Body of pancreas (tissue), 4 donors: ENCODE measurements around the gene AFG3L2. TPM values are rescaled to one million over a fixed set of nuclear protein-coding genes. Genes with fewer than 3 reads are reported as not detected.

ENCODE experiments used
- ATAC-seq: fragments of 150-250 bp; one replicate; pipeline ENCODE4 v1.9.1; 2016
- DNase-seq, 4 donors: peaks; one replicate each; pipeline ENCODE4 v3.0.0-alpha.2; 2019
- H3K27ac ChIP-seq, 4 donors: fragments of 200-600 bp; sonication (generic); 1 replicate in 3 of 4; 2 replicates in 1 of 4; pipeline versions ENCODE4 v1.5.1 to v1.6.1; 2016 to 2019; ENCODE audit warnings: mild to moderate bottlenecking in 1 of 4, mixed read lengths in 1 of 4, moderate library complexity in 1 of 4
- H3K27me3 ChIP-seq, 2 donors: fragments of 200-600 bp; sonication (generic); one replicate each; pipeline ENCODE4 v1.6.0; 2016; ENCODE audit warnings: mild to moderate bottlenecking in 1 of 2
- H3K36me3 ChIP-seq, 2 donors: fragments of 200-600 bp; sonication (generic); replicated peaks in 1 of 2; 2 replicates each; pipeline ENCODE4 v1.5.1; 2016; ENCODE audit warnings: low read depth in 2 of 2; ENCODE audit not compliant: insufficient read depth in 1 of 2
- H3K4me1 ChIP-seq: fragments of 200-600 bp; sonication (generic); one replicate; pipeline ENCODE4 v1.6.0; 2016
- H3K4me3 ChIP-seq, 2 donors: fragments of 200-600 bp; sonication (generic); 1 replicate in 1 of 2; 2 replicates in 1 of 2; pipeline ENCODE4 v1.5.1; 2016 to 2019
- H3K9me3 ChIP-seq, 3 donors: fragments of 200-600 bp; sonication (generic); 1 replicate in 2 of 3; 2 replicates in 1 of 3; pipeline ENCODE4 v1.5.1; 2016
- CTCF ChIP-seq, 7 experiments: fragments of 450-650 bp in 4 of 7; fragments of 200-600 bp in 3 of 7; sonication (generic) in 3 of 7; IDR thresholded peaks; one replicate each; pipeline ENCODE4 v1.5.1; 2016 to 2019; ENCODE audit warnings: antibody characterized with exemption in 7 of 7
- POLR2A ChIP-seq, 3 donors: fragments of 450-650 bp; IDR thresholded peaks; one replicate each; pipeline ENCODE4 v1.6.1; 2016; ENCODE audit warnings: antibody characterized with exemption in 3 of 3, mild to moderate bottlenecking in 2 of 3
- WGBS, 2 donors: methylation state at CpG; one replicate each; pipeline ENCODE4 v1.1.5; 2017; 5-methylcytosine and 5-hydroxymethylcytosine counted together
- intact Hi-C: fragments of 100-400 bp; cut with DNase I; formaldehyde crosslinking; loops from one replicate; pipeline ENCODE4 v1.15.1; 2023
- total RNA-seq, 2 donors: library from RNA; depleted of rRNA; stranded (reverse); fragments of >200 nt; gene quantifications; one replicate each; pipeline ENCODE4 v1.1.0, GENCODE V29; 2016

Gene AFG3L2
- total RNA-seq, 2 donors from 2014 or later: 30.4 to 33.6 TPM

GRCh38 chr18:12406371-12407111 is 29.5 kb upstream of the AFG3L2 start:
- H3K4me1 ChIP-seq: peaks cover 15% of the 10 kb centered on the region
- H3K36me3 ChIP-seq: no peaks in the 10 kb centered on the region
- no peaks in the 10 kb centered on the region for H3K27me3 ChIP-seq
- 71 to 74% methylated on average over 19 of the region's 19 CpGs for whole genome bisulfite sequencing, 2 donors
- no peaks in the 10 kb centered on the region for H3K9me3 ChIP-seq
- TF ChIP-seq CTCF (IDR thresholded peaks at IDR 0.05) (no peak), POLR2A (IDR thresholded peaks at IDR 0.05) (no peak)
- intact Hi-C loops: no loop called here
- H3K4me3 ChIP-seq: no peak overlapping the region
- DNase-seq (no peak), ATAC-seq (no peak)
- H3K27ac ChIP-seq: no peak overlapping the region

- intact Hi-C loops: no loop called here
- ATAC-seq: no peak
- Histone ChIP-seq H3K4me3 (no peak overlapping the region), H3K27me3 (no peaks in the 10 kb centered on the region), H3K4me1 (peaks cover 15% of the 10 kb centered on the region), H3K27ac (no peak overlapping the region), H3K36me3 (no peaks in the 10 kb centered on the region), H3K9me3 (no peaks in the 10 kb centered on the region)
- no peak for TF ChIP-seq POLR2A (IDR thresholded peaks at IDR 0.05)
- TF ChIP-seq CTCF (IDR thresholded peaks at IDR 0.05): no peak
- WGBS, 2 donors: 72 to 76% methylated on average over 3 of the region's 3 CpGs
- DNase-seq: no peak
Measured at GRCh38 chr18:12405066-12405465, 28.0 kb upstream of the AFG3L2 start.

GRCh38 chr18:12403601-12404506 is 26.8 kb upstream of the AFG3L2 start:
- Histone ChIP-seq H3K27ac (no peak overlapping the region), H3K27me3 (no peaks in the 10 kb centered on the region), H3K9me3 (no peaks in the 10 kb centered on the region), H3K36me3 (no peaks in the 10 kb centered on the region), H3K4me3 (no peak overlapping the region), H3K4me1 (peaks cover 15% of the 10 kb centered on the region)
- ATAC-seq (no peak), DNase-seq (no peak)
- TF ChIP-seq POLR2A (IDR thresholded peaks at IDR 0.05): no peak
- TF ChIP-seq CTCF (IDR thresholded peaks at IDR 0.05): no peak
- intact Hi-C loops: no loop called here
- 59 to 68% methylated on average over 6 of the region's 6 CpGs for WGBS, 2 donors

GRCh38 chr18:12401881-12402280 is 24.9 kb upstream of the AFG3L2 start:
- 38 to 40% methylated on average over 6 to 9 of the region's 9 CpGs for WGBS, 2 donors
- no peak for ATAC-seq
- DNase-seq: no peak

More at GRCh38 chr18:12401881-12402280, 24.9 kb upstream of the AFG3L2 start:
- Histone ChIP-seq H3K4me1 (peaks cover 1% of the 10 kb centered on the region), H3K36me3 (no peaks in the 10 kb centered on the region), H3K4me3 (no peak overlapping the region), H3K9me3 (no peaks in the 10 kb centered on the region), H3K27ac (no peak overlapping the region), H3K27me3 (no peaks in the 10 kb centered on the region)
- intact Hi-C loops: no loop called here
- TF ChIP-seq POLR2A (IDR thresholded peaks at IDR 0.05) (no peak), CTCF (IDR thresholded peaks at IDR 0.05) (no peak)
